ENCODE measurements around the gene MXI1.
A peak's percentile ranks its signal among the peaks of the same experiment; 100 is the strongest.

The MXI1 gene

GRCh38 chr10:110207011-110207804 is at the start of gene MXI1:
MXI1 (plus strand) TSS chr10:110207605; CDS start chr10:110207809, 204 bp downstream.
- Mint-ChIP-seq H3K4me1 (peaks cover 53% of the 10 kb centered on the region), H3K27ac (ENCODE audit: low read depth) (peak within 1 kb of the TSS; percentile 74), H3K36me3 (ENCODE audit: insufficient read depth) (peaks cover 15% of the 10 kb centered on the region), H3K27me3 (peaks cover 32% of the 10 kb centered on the region), H3K4me3 (peak within 1 kb of the TSS; percentile 79), H3K9me3 (no peaks in the 10 kb centered on the region)
- no peak for DNase-seq (ENCODE audit: low spot score in 2 of 2)
- no peak for ATAC-seq (replicated peaks; ENCODE audit: extremely low read depth, poor library complexity, severe bottlenecking)

GRCh38 chr10:110158051-110159005 is 49.1 kb upstream of the MXI1 start:
- Mint-ChIP-seq H3K36me3 (ENCODE audit: insufficient read depth) (peaks cover 9% of the 10 kb centered on the region), H3K9me3 (no peaks in the 10 kb centered on the region), H3K27ac (ENCODE audit: low read depth) (no peak overlapping the region), H3K4me1 (peaks cover 30% of the 10 kb centered on the region), H3K27me3 (peaks cover 89% of the 10 kb centered on the region), H3K4me3 (no peak overlapping the region)
- no peak for ATAC-seq (replicated peaks; ENCODE audit: extremely low read depth, poor library complexity, severe bottlenecking)
- no peak for DNase-seq (ENCODE audit: low spot score in 2 of 2)

- no peak for DNase-seq (ENCODE audit: low spot score in 2 of 2)
- Mint-ChIP-seq H3K27me3 (peaks cover 86% of the 10 kb centered on the region), H3K36me3 (ENCODE audit: insufficient read depth) (peaks cover 9% of the 10 kb centered on the region), H3K27ac (ENCODE audit: low read depth) (no peak overlapping the region), H3K4me3 (no peak overlapping the region), H3K9me3 (no peaks in the 10 kb centered on the region), H3K4me1 (peaks cover 29% of the 10 kb centered on the region)
- no peak for ATAC-seq (replicated peaks; ENCODE audit: extremely low read depth, poor library complexity, severe bottlenecking)
These were observed 47.3 kb upstream of the MXI1 start for GRCh38 chr10:110160081-110160480.

- Mint-ChIP-seq H3K27me3 (peaks cover 86% of the 10 kb centered on the region), H3K9me3 (no peaks in the 10 kb centered on the region), H3K4me1 (peaks cover 24% of the 10 kb centered on the region), H3K27ac (ENCODE audit: low read depth) (no peak overlapping the region), H3K4me3 (no peak overlapping the region), H3K36me3 (ENCODE audit: insufficient read depth) (peaks cover 9% of the 10 kb centered on the region)
- ATAC-seq (replicated peaks; ENCODE audit: extremely low read depth, poor library complexity, severe bottlenecking) (no peak), DNase-seq (ENCODE audit: low spot score in 2 of 2) (no peak)
These were observed 46.9 kb upstream of the MXI1 start for GRCh38 chr10:110160522-110160921.

GRCh38 chr10:110162741-110163145 is 44.7 kb upstream of the MXI1 start:
- peaks cover 87% of the 10 kb centered on the region for H3K27me3 Mint-ChIP-seq
- ATAC-seq (replicated peaks; ENCODE audit: extremely low read depth, poor library complexity, severe bottlenecking) (no peak), DNase-seq (ENCODE audit: low spot score in 2 of 2) (no peak)
- H3K36me3 Mint-ChIP-seq (ENCODE audit: insufficient read depth) = peaks cover 2% of the 10 kb centered on the region
- H3K4me3 Mint-ChIP-seq = no peak overlapping the region
- peaks cover 4% of the 10 kb centered on the region for H3K4me1 Mint-ChIP-seq
- H3K9me3 Mint-ChIP-seq = no peaks in the 10 kb centered on the region
- no peak overlapping the region for H3K27ac Mint-ChIP-seq (ENCODE audit: low read depth)

GRCh38 chr10:110163192-110163773 is 44.1 kb upstream of the MXI1 start:
- DNase-seq (ENCODE audit: low spot score in 2 of 2) (no peak), ATAC-seq (replicated peaks; ENCODE audit: extremely low read depth, poor library complexity, severe bottlenecking) (no peak)
- Mint-ChIP-seq H3K27ac (ENCODE audit: low read depth) (no peak overlapping the region), H3K36me3 (ENCODE audit: insufficient read depth) (no peaks in the 10 kb centered on the region), H3K9me3 (no peaks in the 10 kb centered on the region), H3K4me1 (peaks cover 6% of the 10 kb centered on the region), H3K27me3 (peaks cover 87% of the 10 kb centered on the region), H3K4me3 (no peak overlapping the region)

- Mint-ChIP-seq H3K4me1 (peaks cover 12% of the 10 kb centered on the region), H3K4me3 (no peak overlapping the region), H3K9me3 (no peaks in the 10 kb centered on the region), H3K27me3 (peaks cover 87% of the 10 kb centered on the region), H3K27ac (ENCODE audit: low read depth) (no peak overlapping the region), H3K36me3 (ENCODE audit: insufficient read depth) (no peaks in the 10 kb centered on the region)
- ATAC-seq (replicated peaks; ENCODE audit: extremely low read depth, poor library complexity, severe bottlenecking) (no peak), DNase-seq (ENCODE audit: low spot score in 2 of 2) (no peak)
These were observed 43.6 kb upstream of the MXI1 start for GRCh38 chr10:110163841-110164240.

- Mint-ChIP-seq H3K36me3 (ENCODE audit: insufficient read depth) (no peaks in the 10 kb centered on the region), H3K27me3 (peaks cover 87% of the 10 kb centered on the region), H3K4me3 (no peak overlapping the region), H3K27ac (ENCODE audit: low read depth) (no peak overlapping the region), H3K4me1 (peaks cover 25% of the 10 kb centered on the region), H3K9me3 (no peaks in the 10 kb centered on the region)
- ATAC-seq (replicated peaks; ENCODE audit: extremely low read depth, poor library complexity, severe bottlenecking) = no peak
- DNase-seq (ENCODE audit: low spot score in 2 of 2) = no peak
These were observed 42.2 kb upstream of the MXI1 start for GRCh38 chr10:110165239-110165638.

GRCh38 chr10:110167149-110167548 is 40.3 kb upstream of the MXI1 start:
- H3K27me3 Mint-ChIP-seq = peaks cover 90% of the 10 kb centered on the region
- H3K36me3 Mint-ChIP-seq (ENCODE audit: insufficient read depth) = no peaks in the 10 kb centered on the region
- DNase-seq (ENCODE audit: low spot score in 2 of 2) (no peak), ATAC-seq (replicated peaks; ENCODE audit: extremely low read depth, poor library complexity, severe bottlenecking) (no peak)
- H3K4me1 Mint-ChIP-seq = peaks cover 32% of the 10 kb centered on the region
- no peaks in the 10 kb centered on the region for H3K9me3 Mint-ChIP-seq
- no peak overlapping the region for H3K4me3 Mint-ChIP-seq
- no peak overlapping the region for H3K27ac Mint-ChIP-seq (ENCODE audit: low read depth)

GRCh38 chr10:110168601-110169481 is 38.6 kb upstream of the MXI1 start:
- H3K9me3 Mint-ChIP-seq = no peaks in the 10 kb centered on the region
- DNase-seq (ENCODE audit: low spot score in 2 of 2) (no peak), ATAC-seq (replicated peaks; ENCODE audit: extremely low read depth, poor library complexity, severe bottlenecking) (peak; percentile 37)
- peaks cover 32% of the 10 kb centered on the region for H3K4me1 Mint-ChIP-seq
- peaks cover 89% of the 10 kb centered on the region for H3K27me3 Mint-ChIP-seq
- H3K36me3 Mint-ChIP-seq (ENCODE audit: insufficient read depth) = no peaks in the 10 kb centered on the region
- H3K27ac Mint-ChIP-seq (ENCODE audit: low read depth) = no peak overlapping the region
- H3K4me3 Mint-ChIP-seq = no peak overlapping the region

- Mint-ChIP-seq H3K4me3 (no peak overlapping the region), H3K9me3 (no peaks in the 10 kb centered on the region), H3K36me3 (ENCODE audit: insufficient read depth) (no peaks in the 10 kb centered on the region), H3K4me1 (peaks cover 32% of the 10 kb centered on the region), H3K27me3 (peaks cover 89% of the 10 kb centered on the region), H3K27ac (ENCODE audit: low read depth) (no peak overlapping the region)
- DNase-seq (ENCODE audit: low spot score in 2 of 2) = no peak
- ATAC-seq (replicated peaks; ENCODE audit: extremely low read depth, poor library complexity, severe bottlenecking) = no peak
These were observed 37.8 kb upstream of the MXI1 start for GRCh38 chr10:110169586-110169985.
